Upper lobe of right lung (tissue), 1 donor: ENCODE data around the gene MSANTD1. TPM values are rescaled to one million over a fixed set of nuclear protein-coding genes. Genes with fewer than 3 reads are reported as not detected.
"Not testable (repeated sequence)": the region's sequence is repeated elsewhere in the genome, so short reads cannot be mapped to it uniquely, and the experiment has no call there.

Experiments
- ATAC-seq: fragments of 200-7000 bp; cut with Tn5 transposase; one replicate; pipeline ENCODE4 v1.9.1; 2020; ENCODE audit warnings: mild to moderate bottlenecking, moderate library complexity
- DNase-seq: peaks from one replicate; pipeline ENCODE4 v3.0.0-alpha.2; 2020
- H3K27ac ChIP-seq: fragments of 200-600 bp; one replicate; pipeline ENCODE4 v1.8.0; 2022
- H3K27me3 ChIP-seq: fragments of 200-600 bp; one replicate; pipeline ENCODE4 v1.8.0; 2022; ENCODE audit warnings: mild to moderate bottlenecking
- H3K36me3 ChIP-seq: fragments of 200-600 bp; one replicate; pipeline ENCODE4 v1.8.0; 2022
- H3K4me1 ChIP-seq: fragments of 200-600 bp; one replicate; pipeline ENCODE4 v1.8.0; 2022
- H3K4me3 ChIP-seq: fragments of 200-600 bp; one replicate; pipeline ENCODE4 v1.8.0; 2022; ENCODE audit warnings: mild to moderate bottlenecking
- H3K9me3 ChIP-seq: fragments of 200-600 bp; one replicate; pipeline ENCODE4 v1.8.0; 2022
- intact Hi-C: fragments of 100-400 bp; cut with DNase I; formaldehyde crosslinking; loops from one replicate; pipeline ENCODE4 v1.11.0; 2022
- total RNA-seq: library from RNA; stranded (reverse); fragmentation: NEBNext Ultra II Directional; extraction: Animal tissue kit (Norgen Biotek cat#: 25700); gene quantifications from one replicate; pipeline ENCODE4 v1.2.1, GENCODE V29; 2021
- TF ChIP-seq, protein P1 (sequence below): fragments of 200-600 bp; IDR thresholded peaks from one replicate; pipeline ENCODE4 v1.8.0; 2022; ENCODE audit warnings: antibody characterized with exemption
- donor health status: DM: no; HTN: yes; CAD: no; lungs with severe emphysema.

MSANTD1 gene
- total RNA-seq, 1 donor from 2014 or later = 1.0 TPM

DNA sequence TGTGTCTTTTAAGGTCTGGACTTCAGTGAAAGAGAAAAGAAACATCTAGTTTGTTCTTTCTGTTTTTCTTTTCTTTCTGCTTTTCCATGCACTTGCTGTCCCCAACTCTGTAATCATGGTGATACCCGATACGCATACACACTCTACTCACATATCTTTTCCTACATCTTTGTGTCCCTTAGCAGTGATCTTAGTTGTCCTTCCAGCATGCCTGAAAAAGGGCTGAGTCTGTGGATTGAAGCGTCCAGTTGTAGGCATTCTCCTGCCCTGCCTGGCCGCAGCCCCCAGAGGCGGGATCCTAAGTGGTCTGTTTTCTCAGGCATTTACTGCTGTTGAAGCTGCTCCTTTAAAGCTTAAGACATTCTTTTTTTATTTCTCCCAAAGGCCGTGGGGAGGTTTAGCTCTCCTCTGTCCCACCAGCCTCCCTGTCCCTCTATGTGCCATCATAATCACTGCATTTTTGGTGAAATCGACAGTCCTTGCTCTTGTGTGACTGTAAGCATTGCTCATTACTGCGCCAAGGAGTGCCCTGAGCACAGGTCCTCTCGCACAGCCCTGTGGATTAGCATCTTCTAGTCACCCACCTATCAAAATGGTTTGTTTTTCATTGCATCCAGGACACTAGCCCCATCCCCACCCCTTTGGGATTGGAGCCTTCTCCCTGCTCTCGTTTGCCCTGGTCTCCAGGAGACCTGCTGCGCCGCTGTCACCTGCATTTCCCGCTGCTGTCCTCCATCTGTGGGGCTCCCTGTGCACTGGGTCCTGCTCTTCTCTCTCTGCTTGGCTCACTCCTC, 48.3 kb downstream of the MSANTD1 start:
- Histone ChIP-seq H3K4me3 (no peak overlapping the region), H3K27ac (no peak overlapping the region), H3K4me1 (peaks cover 22% of the 10 kb centered on the region), H3K27me3 (no peaks in the 10 kb centered on the region), H3K9me3 (no peaks in the 10 kb centered on the region), H3K36me3 (no peaks in the 10 kb centered on the region)
- DNase-seq = peak; percentile 37
- no peak for ATAC-seq
- intact Hi-C loops = no loop called here
- TF ChIP-seq, protein P1, sequence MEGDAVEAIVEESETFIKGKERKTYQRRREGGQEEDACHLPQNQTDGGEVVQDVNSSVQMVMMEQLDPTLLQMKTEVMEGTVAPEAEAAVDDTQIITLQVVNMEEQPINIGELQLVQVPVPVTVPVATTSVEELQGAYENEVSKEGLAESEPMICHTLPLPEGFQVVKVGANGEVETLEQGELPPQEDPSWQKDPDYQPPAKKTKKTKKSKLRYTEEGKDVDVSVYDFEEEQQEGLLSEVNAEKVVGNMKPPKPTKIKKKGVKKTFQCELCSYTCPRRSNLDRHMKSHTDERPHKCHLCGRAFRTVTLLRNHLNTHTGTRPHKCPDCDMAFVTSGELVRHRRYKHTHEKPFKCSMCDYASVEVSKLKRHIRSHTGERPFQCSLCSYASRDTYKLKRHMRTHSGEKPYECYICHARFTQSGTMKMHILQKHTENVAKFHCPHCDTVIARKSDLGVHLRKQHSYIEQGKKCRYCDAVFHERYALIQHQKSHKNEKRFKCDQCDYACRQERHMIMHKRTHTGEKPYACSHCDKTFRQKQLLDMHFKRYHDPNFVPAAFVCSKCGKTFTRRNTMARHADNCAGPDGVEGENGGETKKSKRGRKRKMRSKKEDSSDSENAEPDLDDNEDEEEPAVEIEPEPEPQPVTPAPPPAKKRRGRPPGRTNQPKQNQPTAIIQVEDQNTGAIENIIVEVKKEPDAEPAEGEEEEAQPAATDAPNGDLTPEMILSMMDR = no peak

GRCh38 chr4:3299122-3299975, 50.4 kb downstream of the MSANTD1 start:
- Histone ChIP-seq H3K27me3 (no peaks in the 10 kb centered on the region), H3K27ac (no peak overlapping the region), H3K9me3 (no peaks in the 10 kb centered on the region), H3K4me3 (no peak overlapping the region), H3K4me1 (peaks cover 36% of the 10 kb centered on the region), H3K36me3 (no peaks in the 10 kb centered on the region)
- no peak for ATAC-seq
- no peak for DNase-seq
- TF ChIP-seq, protein P1 = no peak
- intact Hi-C loops = no loop called here

GRCh38 chr4:3299976-3300671, 51.2 kb downstream of the MSANTD1 start:
- Histone ChIP-seq H3K27me3 (no peaks in the 10 kb centered on the region), H3K4me3 (no peak overlapping the region), H3K4me1 (peaks cover 38% of the 10 kb centered on the region), H3K27ac (no peak overlapping the region), H3K9me3 (no peaks in the 10 kb centered on the region), H3K36me3 (no peaks in the 10 kb centered on the region)
- TF ChIP-seq, protein P1 = no peak
- intact Hi-C loops = no loop called here
- ATAC-seq = no peak
- peak; percentile 54 for DNase-seq

DNA sequence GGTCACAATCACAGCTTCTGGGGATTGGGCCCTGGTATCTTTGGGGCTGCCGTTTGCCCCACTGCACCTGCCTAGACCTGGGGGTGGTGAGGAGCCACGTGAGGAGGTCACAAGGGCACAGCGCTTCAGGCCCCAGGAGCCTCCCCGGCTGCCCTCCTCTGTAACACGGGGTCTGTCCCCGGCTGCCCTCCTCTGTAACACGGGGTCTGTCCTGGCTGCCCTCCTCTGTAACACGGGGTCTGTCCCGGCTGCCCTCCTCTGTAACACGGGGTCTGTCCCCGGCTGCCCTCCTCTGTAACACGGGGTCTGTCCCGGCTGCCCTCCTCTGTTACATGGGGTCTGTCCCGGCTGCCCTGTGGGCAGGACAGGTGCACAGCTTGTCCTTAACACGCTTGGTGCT, 51.9 kb downstream of the MSANTD1 start:
- H3K9me3 ChIP-seq, H3K27me3 ChIP-seq, H3K27ac ChIP-seq, intact Hi-C loops, ATAC-seq, H3K36me3 ChIP-seq, H3K4me3 ChIP-seq: not testable (repeated sequence)
- peak; percentile 48 for DNase-seq
- H3K4me1 ChIP-seq = peaks cover 46% of the 10 kb centered on the region

DNA sequence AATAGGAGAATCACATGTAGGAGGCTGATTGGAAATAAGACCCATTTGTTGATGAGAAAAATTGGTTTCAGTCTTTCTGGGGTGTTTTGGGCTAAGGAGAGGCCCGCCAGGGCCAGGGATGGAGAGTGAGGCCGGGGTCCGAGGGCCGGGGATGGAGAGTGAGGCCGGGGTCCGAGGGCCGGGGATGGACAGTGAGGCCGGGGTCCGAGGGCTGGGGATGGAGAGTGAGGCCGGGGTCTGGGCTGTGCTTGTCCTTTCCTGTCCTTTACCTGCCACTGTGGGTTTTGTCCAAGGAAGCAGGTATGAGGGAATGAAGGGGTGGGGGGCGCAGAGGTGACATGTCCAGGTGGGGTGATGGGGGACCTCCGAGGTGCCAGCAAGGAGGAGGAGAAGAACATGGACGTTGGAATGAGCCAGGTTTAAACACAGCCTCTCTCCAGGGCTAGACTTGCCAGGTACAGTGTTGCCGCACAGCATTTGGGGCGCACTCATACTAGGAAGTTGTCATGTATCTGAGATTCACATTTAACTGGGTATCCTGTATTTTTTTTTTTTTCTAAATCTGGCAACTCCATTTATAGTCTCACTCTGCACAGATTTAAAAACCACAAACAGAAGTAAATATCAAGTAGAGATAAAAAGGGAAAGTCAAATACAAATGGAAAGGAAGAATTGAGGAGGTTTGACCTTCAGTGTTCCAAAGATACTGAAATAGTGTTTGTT, 52.7 kb downstream of the MSANTD1 start:
- H3K9me3 ChIP-seq = no peaks in the 10 kb centered on the region
- TF ChIP-seq, protein P1 = no peak
- H3K4me3 ChIP-seq = no peak overlapping the region
- no peaks in the 10 kb centered on the region for H3K36me3 ChIP-seq
- DNase-seq (no peak), ATAC-seq (no peak)
- no peak overlapping the region for H3K27ac ChIP-seq
- intact Hi-C loops = no loop called here
- no peaks in the 10 kb centered on the region for H3K27me3 ChIP-seq
- H3K4me1 ChIP-seq = peaks cover 49% of the 10 kb centered on the region
